ENCODE results near the gene ENSA.
"Not testable (repeated sequence)": the region's sequence is repeated elsewhere in the genome, so short reads cannot be mapped to it uniquely, and the experiment has no call there.

ENSA gene

GRCh38 chr1:150575518-150576366 lies 53.7 kb downstream of the ENSA start:
- in situ Hi-C loops (cut with HindIII; ENCODE audit: low sequenced_read_pairs) = no loop called here
- peak; percentile 36 for DNase-seq (ENCODE audit: low read depth, low spot score)
- no peak for TF ChIP-seq CTCF (IDR thresholded peaks at IDR 0.05; ENCODE audit: low read depth, low read length)
- peak overlapping the region; percentile 83 for H3K4me3 ChIP-seq (ENCODE audit: low read depth, low read length)

GRCh38 chr1:150575072-150575489 lies 54.3 kb downstream of the ENSA start:
- H3K4me3 ChIP-seq (ENCODE audit: low read depth, low read length) = peak overlapping the region; percentile 83
- no peak for TF ChIP-seq CTCF (IDR thresholded peaks at IDR 0.05; ENCODE audit: low read depth, low read length)
- peak; percentile 33 for DNase-seq (ENCODE audit: low read depth, low spot score)
- in situ Hi-C loops (cut with HindIII; ENCODE audit: low sequenced_read_pairs) = no loop called here

GRCh38 chr1:150574260-150575071 lies 54.9 kb downstream of the ENSA start:
- H3K4me3 ChIP-seq (ENCODE audit: low read depth, low read length) = peak overlapping the region; percentile 83
- no peak for TF ChIP-seq CTCF (IDR thresholded peaks at IDR 0.05; ENCODE audit: low read depth, low read length)
- in situ Hi-C loops (cut with HindIII; ENCODE audit: low sequenced_read_pairs) = no loop called here
- peak; percentile 38 for DNase-seq (ENCODE audit: low read depth, low spot score)

GRCh38 chr1:150573648-150574071 lies 55.8 kb downstream of the ENSA start:
- H3K4me3 ChIP-seq (ENCODE audit: low read depth, low read length); in situ Hi-C loops (cut with HindIII; ENCODE audit: low sequenced_read_pairs); DNase-seq (ENCODE audit: low read depth, low spot score): not testable (repeated sequence)

- no peak for TF ChIP-seq CTCF (IDR thresholded peaks at IDR 0.05; ENCODE audit: low read depth, low read length)
- DNase-seq (ENCODE audit: low read depth, low spot score) = peak; percentile 37
- in situ Hi-C loops (cut with HindIII; ENCODE audit: low sequenced_read_pairs) = no loop called here
- H3K4me3 ChIP-seq (ENCODE audit: low read depth, low read length) = no peak overlapping the region
Observed at GRCh38 chr1:150572918-150573647, 56.3 kb downstream of the ENSA start.

Data from astrocyte of the spinal cord (primary cell).